Superior temporal gyrus (tissue), 1 donor: ENCODE measurements around the gene HSD17B11.
"Not testable (repeated sequence)": the region's sequence is repeated elsewhere in the genome, so short reads cannot be mapped to it uniquely, and the experiment has no call there.

ENCODE experiments used
- DNase-seq: peaks from one replicate; pipeline ENCODE4 v3.0.0-alpha.2; 2016; ENCODE audit errors: extremely low spot score

The HSD17B11 gene, protein sequence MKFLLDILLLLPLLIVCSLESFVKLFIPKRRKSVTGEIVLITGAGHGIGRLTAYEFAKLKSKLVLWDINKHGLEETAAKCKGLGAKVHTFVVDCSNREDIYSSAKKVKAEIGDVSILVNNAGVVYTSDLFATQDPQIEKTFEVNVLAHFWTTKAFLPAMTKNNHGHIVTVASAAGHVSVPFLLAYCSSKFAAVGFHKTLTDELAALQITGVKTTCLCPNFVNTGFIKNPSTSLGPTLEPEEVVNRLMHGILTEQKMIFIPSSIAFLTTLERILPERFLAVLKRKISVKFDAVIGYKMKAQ

DNA sequence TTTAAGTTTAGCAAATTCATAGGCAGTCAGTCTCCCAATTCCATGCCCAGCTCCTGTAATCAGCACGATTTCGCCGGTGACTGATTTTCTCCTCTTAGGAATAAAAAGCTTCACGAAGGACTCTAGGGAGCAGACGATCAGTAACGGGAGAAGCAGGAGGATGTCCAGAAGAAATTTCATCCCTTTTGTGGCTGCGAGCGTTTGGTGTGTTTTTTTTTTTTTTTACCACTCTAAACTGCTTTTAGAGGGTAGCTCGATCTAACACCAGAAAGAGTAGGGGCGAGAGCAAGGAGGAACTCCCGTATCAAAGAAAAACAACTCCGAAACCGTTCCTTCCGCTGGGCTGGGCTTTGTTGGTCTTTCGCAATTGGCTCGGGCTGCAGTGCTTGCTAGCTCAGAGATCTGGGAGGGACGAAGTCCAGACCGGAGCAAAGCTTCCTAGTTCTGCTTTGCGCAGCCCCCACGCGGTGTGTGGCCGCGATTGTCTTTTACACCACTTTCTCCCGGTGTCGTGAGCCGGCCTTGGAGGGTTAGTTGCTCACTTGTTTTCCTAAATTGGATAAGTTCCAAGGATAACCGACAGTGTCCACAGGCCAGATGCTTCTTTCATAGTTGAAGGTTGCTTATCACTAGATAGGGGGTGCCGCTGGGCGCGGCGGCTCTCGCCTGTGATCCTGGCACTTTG lies at the start of gene HSD17B11:
Gene HSD17B11, minus strand, starts transcription at position 298 of the 685 bp plus-strand sequence. Its CDS starts 118 bp downstream, at position 180.
- DNase-seq, result peak; percentile 94

DNA sequence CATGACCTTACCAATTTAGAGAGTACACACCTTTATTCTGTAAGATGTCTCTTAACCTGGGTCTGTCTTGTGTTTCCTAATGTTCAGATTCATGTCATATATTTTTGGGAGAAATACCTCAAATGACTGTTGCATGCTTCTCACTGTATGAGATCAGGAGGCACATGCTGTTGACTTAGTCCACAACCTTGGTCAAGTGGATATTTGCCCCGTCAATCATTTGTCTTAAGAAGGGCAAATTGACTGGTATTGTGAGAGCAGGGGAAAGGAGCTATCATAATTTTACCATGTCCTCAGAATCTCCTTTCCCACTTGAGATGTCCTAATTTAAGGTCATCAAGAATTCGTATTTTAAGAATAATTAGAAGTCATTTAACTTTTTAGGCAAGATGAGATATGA lies 42.4 kb upstream of the HSD17B11 start:
- DNase-seq, result no peak

DNA sequence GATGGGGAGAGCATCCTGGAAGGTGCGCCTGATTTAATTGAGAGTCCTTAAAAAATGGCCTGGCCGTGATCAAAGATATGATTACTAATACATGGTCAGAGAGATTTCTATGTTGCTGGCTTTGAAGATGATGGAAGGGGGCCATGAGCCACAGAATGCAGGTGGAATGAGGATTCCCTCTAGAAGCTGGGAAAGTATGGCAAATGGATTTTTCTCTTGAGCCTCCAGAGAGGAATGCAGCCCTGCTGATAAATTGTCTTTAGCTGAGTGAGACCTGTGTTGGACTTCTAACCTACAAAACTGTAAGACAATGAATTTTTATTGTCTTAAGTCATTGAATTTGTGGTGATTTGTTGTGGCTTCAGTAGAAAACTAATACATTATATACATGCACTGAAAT lies 39.0 kb upstream of the HSD17B11 start:
- no peak for DNase-seq

DNA sequence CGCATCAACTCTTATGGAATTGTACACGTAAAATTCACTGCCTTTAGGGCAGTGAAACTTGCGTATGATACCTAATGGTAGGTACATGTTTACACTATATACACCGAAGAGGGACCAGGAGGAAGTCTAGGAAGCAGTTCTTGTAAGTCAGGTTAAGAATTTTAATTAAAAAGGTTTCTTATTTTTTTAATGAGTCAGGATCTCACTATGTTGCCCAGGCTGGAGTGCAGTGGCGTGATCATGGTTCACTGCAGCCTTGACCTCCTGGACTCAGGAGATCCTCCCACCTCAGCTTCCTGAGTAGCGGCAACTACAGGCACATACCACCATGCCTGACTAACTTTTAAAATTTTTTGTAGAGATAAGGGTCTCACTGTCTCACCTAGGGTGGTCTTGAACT lies 38.0 kb upstream of the HSD17B11 start:
- no peak for DNase-seq

DNA sequence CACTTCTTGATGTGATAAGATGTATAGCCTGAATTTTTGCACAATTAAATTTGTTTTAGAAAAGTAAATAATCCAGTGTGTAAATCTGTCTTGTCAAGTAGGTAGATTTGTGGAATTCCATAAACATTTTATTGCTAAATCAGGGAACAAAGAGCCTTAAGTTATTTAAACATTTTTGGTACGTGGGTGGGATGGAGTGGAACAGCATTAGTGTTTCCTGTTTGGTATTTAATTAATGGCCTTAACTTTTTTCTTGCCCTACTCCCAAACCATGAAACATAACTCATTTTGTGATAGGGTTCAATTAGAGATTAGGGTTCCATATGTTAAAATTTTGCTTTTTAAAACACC lies 36.5 kb upstream of the HSD17B11 start:
- no peak for DNase-seq

DNA sequence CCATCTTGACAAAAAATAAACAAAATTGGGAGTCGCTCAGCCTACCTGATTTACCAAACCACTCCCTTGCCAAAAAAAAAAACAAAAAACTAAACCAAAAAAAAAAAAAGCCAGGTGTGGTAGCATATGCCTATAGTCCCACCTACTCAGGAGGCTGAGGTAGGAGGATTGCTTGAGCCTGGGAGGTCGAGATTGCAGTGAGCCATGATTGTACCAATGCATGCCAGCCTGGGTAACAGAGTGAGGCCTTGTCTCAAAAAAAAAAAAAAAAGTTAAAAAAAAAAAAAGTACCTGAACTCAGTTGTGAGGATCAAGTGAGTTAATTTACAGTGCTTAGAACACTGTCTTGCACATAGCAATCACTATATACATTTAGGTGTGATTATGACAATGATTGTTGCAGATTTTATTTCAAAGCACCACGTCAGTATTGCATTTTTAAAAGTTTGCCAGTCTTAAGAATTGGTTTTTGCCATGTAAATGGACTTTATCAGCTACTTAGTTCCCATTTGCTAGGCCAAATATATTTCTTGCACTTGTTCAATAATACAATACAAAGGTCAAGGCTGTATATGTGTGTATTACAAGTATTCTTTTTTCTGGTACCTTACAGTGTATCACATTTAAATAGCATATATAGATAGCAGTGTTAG lies 36.0 kb upstream of the HSD17B11 start:
- no peak for DNase-seq

DNA sequence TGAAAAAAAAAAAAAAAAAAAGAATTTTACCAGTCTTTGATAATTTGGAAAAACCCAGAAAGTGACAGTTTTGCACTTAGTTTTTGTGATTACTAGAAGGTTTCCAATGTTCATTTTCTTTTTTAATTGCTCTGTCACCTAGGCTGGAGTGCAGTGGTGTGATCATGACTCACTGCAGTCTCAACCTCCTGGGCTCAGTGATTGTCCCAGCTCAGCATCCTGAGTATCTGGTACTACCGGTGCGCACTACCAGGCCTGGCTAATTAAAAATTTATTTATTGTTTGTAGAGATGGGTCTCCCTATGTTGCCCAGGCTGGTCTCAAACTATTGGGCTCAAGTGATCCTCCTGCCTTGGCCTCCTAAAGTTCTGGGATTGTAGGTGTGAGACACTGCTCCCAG lies 34.7 kb upstream of the HSD17B11 start:
- no peak for DNase-seq

DNA sequence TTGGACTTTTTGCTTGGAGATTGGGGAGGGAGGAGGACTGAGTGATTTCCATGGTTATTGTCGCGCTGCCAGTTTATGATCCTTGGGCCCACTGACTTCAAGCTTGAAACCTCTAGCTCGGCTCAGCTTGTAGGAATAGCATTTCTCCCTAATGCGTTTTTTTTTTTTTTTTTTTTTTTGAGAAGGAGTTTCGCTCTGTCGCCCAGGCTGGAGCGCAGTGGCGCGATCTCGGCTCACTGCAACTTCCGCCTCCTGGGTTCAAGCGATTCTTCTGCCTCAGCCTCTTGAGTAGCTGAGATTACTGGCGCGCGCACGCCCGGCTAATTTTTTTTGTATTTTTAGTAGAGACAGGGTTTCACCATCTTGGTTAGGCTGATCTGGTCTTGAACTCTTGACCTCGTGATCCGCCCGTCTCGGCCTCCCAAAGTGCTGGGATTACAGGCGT lies 33.1 kb upstream of the HSD17B11 start:
- not testable (repeated sequence) for DNase-seq

DNA sequence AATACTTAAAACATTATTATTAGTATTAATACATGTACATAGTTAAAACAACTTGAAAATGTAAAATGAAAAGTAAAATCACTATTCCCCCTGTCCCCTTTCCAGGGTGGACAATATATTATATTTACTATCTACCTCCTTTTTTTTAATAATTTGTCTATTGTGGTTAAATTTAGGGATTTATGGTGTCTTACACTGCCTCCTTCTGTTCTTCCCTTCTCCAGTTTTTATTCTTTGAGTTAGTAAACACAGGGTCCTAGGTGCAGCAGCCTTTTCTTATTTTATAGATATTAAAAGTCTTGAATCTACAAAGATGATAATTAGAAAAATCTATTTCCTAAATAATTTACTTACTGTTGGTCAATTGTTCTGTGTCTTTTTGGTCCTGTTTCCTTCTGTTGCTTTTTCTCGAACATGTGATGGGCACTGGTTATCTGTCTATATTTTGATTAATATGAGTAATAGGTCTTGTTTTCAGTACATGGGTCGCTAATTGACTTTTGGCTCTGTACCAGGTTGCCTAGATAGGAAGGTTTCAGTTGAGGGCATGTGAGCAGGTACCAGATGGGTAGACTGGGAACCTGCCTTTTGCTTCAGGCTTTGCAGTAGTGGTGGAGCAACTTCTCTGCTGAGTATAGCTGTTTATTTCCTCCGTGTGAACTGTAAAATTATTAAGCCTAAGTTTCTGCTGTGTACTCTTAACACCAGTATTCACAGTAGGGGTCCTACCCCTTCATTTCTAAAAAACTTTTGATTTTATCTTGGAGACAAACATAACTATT lies 32.5 kb upstream of the HSD17B11 start:
- no peak for DNase-seq

DNA sequence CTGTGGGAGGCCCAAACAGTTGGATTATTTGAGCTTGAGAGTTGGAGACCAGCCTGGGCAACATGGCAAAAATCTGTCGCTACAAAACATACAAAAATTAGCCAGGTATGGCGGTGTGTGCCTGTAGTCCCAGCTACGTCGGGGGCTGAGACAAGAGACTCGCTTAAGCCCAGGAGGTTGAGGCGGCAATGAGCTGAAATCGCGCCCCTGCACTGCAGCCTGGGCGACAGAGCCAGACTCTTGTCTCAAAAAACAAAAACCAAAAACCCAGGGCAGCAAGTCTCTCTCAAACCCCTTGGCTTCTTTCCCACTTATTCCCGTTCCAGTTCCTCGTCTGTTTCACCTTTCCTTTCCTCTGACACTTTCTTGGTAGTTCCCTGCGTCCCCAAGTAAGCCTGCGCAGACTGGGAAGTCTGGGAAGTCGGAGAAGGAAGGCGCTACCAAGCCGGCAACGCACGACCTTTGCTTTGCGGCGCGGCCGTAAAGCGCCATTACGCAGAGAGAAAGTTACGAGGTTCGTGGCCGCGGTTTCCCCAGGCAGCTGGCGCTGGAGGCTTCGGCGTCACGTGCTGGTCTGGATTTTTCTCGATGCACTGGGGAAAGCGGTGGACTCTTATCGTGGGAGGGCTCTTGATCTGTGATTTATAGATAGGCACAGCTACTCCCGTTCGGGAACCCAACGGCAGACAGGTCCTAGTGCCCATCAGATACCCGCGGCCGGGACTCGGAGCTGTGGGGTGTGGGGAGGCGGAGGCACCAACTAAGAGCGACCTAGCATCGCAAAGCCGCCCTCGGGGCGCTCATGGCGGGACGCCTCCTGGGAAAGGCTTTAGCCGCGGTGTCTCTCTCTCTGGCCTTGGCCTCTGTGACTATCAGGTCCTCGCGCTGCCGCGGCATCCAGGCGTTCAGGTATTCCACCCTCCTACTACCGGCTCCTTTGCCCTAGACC lies 31.4 kb upstream of the HSD17B11 start, which contains the start of gene NUDT9:
Gene NUDT9, plus strand, starts transcription at position 470 of the 949 bp plus-strand sequence. Its CDS starts 333 bp downstream, at position 803.
- peak; percentile 96 for DNase-seq

DNA sequence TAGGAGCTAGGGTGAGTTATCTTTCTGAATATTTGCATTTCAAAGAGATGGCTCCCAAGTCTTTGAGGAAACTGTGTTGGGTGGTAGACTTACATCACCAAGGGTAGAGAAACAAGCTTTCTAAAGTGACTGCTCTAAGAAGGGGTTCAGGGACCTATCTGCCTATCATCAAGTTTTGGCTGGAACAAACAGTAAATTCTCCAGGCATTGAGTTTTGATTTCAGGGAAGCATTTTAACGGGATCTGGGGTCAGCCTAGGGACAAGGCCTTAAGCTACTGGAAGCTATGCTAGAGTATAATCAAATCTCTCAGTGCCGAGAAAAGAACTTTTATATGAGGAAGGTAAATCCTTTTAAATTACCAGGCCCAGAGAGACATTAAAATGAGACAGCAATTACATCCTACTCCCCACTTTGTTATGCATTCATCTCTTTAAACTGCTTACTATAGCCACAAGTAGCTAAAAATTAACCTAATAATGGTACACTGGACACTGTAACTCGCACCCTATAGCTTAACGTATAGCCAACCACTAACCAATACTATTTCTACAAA lies 29.4 kb upstream of the HSD17B11 start:
- DNase-seq, result no peak

DNA sequence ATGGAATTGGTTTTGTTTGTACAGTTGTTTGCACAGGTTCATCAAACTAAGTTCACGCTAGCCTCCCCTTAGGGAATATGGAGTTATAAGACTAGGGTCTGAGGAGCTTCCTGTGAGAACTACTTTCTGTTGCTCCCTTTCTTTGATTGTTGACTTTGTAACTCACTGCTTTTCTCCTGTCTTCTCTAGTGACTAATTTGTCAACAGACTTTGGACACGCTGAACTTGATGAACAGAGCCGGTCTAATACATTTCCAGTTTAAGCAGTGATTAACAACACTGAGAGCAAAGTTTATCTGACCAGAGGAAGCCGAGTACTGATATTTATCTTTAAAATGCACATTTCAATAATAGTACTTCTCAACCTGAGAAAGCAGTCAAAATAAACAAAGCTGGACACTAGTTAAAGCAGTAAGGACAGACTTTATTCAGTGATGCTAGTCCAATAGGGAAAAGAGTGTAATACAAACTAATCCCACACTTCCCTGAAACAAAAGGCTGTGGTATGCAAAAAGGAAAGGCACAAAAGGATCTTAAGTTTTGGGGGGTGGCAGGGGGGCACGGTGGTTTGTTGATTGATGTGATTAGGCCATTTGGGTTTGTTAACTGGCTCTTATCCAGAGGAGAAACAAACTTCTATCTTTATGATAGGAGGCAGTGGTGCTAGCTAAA lies 28.7 kb upstream of the HSD17B11 start:
- DNase-seq, result no peak

DNA sequence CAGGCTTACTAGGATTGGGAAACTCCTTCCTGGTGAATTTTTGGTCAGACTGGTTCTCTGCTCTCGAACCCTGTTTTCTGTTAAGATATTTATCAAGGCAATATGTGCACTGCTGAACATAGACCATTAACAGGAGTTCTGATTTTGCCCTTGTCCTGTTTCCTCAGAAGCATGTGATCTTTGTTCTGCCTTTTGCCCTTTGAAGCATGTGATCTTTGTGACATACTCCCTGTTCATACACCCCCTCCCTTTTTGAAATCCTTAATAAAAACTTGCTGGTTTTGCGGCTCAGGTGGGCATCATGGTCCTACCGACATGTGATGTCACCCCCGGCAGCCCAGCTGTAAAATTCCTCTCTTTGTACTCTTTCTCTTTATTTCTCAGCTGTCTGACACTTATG lies 27.4 kb upstream of the HSD17B11 start:
- not testable (repeated sequence) for DNase-seq

DNA sequence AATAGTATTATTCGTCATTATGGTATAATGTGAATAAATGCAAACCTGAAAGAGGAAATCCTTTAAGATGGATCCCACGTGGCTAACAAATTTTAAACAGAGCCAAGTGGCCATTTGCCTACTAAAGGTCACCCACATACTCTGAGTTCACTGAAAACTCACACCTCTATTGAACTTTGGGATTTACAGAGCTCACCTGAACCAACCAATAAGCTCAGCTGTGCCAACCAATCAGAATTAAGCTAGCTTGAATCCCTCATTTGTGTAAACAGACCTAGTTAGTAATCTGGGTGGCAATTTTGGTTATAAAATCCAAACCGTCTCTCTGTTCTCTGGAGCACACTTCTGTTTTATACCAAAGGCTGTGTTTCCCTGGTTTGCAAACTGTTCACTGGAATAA lies 26.0 kb upstream of the HSD17B11 start:
- DNase-seq, result no peak

DNA sequence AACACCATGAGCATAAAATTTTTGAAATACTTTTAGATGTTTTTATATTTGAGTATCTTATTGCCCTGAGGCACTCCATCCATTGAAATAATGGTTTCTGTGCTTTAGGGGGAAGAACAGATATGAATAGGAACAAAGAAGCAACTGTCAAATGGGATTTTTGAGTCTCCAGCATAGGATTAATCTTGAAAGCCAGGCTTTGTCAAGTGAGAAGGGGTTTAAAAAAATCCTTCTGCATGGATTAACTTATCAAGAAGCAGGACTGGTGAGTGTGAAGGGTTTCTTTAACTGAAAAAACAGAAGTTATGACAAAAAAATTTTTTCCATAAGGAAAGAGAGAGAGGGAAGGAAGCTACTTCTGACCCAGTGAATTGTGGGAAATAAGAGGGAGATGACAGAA lies 23.8 kb upstream of the HSD17B11 start:
- no peak for DNase-seq

DNA sequence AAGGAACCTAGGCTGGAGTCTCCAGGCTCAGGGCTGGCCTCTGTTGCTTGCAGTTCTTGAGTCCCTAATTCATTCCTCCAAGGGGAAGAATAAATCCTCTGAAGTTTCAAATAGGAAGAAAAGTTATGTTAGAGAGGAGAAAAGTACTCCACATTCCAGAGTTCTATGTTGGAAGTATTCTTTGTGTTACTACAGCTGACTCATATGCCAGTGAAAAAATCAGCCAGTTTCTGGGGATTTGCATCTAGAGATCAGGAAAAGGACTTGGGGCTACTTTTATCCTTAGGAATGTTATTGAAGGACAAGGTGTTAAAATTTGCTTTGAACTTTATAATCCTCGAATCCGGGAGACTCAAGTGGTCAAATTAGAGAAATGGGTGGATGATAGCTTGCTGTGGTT lies 19.7 kb upstream of the HSD17B11 start:
- DNase-seq, result no peak

DNA sequence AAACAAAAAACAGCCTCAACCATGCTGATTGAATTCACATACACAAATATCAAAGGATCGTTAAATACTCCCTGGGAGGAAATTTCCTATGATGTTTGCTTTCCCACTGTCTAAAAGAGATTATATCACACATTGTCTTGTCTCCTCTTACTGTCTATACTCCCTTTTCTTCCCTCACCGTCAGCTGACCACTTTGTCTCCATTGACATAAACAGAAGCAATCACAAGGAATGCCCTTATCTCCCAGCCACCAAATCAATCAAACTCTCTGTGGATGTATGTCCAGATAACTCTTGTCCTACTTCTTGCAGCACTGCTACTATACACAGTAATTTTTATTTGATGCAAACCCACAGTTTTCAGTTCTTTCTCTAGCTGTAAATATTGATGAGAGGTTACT lies 19.2 kb upstream of the HSD17B11 start:
- no peak for DNase-seq

DNA sequence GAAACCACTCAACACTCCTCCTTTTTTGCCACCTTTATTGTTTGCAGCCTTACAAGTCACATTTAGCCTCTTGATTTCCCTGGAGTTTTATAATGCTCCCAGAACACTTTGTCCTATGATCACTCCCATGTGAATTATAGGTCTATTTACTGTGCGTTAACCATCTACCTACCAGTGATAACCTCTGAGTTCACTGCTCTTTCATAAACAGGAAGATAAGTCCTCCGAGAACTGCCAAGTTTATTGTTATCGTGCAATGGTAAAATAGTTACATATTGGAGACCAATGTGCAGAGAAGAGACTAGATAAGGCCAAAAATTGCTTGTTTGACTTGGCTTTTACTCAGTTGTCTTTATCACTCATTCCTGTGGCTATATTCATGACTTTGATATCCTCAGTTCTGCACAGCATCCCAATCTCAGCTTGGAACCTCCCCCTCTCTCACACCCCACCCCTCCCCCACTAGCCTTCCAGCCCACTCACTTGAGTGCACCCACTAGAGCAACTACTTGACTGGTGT lies 18.5 kb upstream of the HSD17B11 start:
- no peak for DNase-seq

DNA sequence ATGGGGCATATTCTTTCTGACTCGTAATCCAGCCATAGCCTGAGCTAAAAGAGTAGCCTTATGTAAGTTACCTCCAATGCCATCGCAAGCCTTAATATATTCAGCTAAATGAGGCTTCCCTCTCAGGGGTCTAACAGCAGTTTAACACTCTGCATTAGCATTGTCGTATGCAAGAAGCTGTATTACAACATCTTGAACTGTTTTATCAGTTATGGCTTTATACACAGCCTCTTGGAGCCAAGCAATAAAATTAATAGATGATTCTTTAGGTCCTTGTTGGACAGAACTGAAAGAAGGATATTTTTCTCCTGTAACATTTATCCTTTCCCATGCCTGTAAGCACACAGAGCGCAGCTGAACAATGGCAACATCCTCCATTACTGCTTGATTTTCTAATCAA lies 15.9 kb upstream of the HSD17B11 start:
- not testable (repeated sequence) for DNase-seq

DNA sequence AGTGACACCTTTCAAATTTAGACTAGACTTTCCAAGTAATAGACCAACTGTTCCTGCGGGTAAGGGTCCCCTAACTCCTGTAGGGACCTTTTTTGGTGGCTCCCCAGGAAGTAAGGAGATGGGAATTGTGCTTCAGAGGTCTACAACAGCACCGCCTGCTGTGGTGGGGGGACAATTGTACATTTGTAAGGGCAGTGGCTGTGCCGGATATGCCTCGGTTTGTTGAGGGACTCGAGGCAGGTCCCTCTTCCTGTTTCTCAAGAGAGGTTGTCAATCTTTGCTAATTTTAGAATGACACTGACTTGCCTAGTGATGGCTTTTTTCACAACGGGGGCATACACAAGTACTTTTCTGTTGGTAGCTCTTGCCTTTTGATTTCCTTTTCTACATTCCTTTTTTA lies 15.5 kb upstream of the HSD17B11 start:
- DNase-seq, result no peak
